ENCODE measurements around the gene MRNIP. TPM values are rescaled to one million over a fixed set of nuclear protein-coding genes. Genes with fewer than 3 reads are reported as not detected.

Gene MRNIP
- total RNA-seq, 2 experiments from 2014 or later, result 19.8 to 24.9 TPM

DNA sequence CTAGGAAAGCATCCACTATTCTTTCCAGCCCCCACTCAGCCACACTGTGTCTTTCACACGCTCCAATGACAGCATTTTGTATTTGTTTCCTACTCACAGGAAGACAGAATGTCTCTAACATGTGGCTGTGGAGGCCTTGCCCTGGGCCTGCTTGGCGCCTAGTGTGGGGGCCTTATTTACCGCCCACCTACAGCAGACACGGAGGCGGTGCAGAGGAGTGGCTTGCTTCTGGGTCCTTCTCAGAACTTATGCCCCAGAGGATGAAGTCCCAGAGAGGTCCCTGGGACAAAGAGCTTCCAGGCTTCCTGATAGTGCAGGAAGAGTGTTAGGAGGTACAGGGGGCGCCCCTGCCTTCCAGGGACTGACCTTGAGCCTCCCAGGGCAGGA lies 8.5 kb upstream of the MRNIP start:
- Mint-ChIP-seq H3K36me3 (peaks cover 21% of the 10 kb centered on the region), H3K9me3 (no peaks in the 10 kb centered on the region), H3K27me3 (no peaks in the 10 kb centered on the region), H3K4me3 (no peak overlapping the region), H3K4me1 (ENCODE audit: low read depth) (no peaks in the 10 kb centered on the region), H3K27ac (no peak overlapping the region)
- intact Hi-C loops (cut with micrococcal nuclease), result no loop called here
- DNase-seq, result no peak
- ChIA-PET CTCF (interaction anchor here (1.2 to 1.4 kb wide), 5 partner anchors 9 to 65 kb away, joined by 3 read pairs; partner anchors contain the start of gene MRNIP), POLR2A (no interaction called here)

DNA sequence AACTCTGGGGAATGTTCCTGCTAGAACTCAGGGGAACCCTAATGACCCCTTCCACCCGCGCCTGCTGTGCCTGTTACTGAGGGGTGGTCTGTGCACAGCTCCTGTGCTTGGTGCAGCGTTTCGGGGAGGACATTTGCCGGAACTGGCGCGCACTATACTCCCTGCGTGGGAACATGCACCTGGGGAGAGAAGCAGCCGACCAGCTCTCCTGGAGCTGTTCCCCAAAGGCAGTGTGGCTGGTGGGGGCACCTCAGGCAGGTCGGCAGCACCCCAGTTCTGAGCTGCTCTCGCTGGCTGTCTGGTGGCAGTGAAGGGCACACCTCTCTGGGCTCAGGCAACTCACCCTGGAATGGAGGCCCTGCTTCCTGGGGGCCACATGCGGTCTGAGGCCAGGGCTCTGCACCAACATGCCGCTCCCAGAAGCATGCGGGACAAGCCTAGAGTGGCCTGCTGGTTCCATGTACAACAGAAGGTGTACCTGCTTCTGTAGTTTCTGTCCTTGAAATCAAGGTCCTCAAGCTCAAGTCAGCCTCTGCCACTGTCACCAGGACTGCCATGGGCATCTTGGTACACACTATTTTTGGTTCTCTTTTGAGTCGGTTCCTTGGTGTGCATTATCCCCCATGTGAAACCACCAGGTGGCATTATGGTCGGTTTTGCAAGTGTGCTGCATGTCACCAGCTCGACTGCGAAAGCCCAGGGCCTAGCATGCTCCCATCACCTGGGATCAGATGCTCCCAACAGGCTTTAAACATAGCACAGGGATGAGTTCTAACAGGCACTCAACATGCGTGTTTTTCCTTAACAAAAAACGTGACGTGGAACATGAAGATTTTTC lies 7.8 kb upstream of the MRNIP start:
- H3K4me3 Mint-ChIP-seq, result no peak overlapping the region
- ChIA-PET CTCF (interaction anchor here (1.2 to 1.4 kb wide), 5 partner anchors 8 to 65 kb away, joined by 3 read pairs; partner anchors contain the start of gene MRNIP), POLR2A (no interaction called here)
- peak; percentile 44 for DNase-seq
- no peaks in the 10 kb centered on the region for H3K4me1 Mint-ChIP-seq (ENCODE audit: low read depth)
- intact Hi-C loops (cut with micrococcal nuclease), result loop anchor here (1.0 kb wide), 1 partner anchor 224 kb away; no protein-coding TSS in a partner anchor
- no peaks in the 10 kb centered on the region for H3K9me3 Mint-ChIP-seq
- peaks cover 21% of the 10 kb centered on the region for H3K36me3 Mint-ChIP-seq
- no peak overlapping the region for H3K27ac Mint-ChIP-seq
- no peaks in the 10 kb centered on the region for H3K27me3 Mint-ChIP-seq

DNA sequence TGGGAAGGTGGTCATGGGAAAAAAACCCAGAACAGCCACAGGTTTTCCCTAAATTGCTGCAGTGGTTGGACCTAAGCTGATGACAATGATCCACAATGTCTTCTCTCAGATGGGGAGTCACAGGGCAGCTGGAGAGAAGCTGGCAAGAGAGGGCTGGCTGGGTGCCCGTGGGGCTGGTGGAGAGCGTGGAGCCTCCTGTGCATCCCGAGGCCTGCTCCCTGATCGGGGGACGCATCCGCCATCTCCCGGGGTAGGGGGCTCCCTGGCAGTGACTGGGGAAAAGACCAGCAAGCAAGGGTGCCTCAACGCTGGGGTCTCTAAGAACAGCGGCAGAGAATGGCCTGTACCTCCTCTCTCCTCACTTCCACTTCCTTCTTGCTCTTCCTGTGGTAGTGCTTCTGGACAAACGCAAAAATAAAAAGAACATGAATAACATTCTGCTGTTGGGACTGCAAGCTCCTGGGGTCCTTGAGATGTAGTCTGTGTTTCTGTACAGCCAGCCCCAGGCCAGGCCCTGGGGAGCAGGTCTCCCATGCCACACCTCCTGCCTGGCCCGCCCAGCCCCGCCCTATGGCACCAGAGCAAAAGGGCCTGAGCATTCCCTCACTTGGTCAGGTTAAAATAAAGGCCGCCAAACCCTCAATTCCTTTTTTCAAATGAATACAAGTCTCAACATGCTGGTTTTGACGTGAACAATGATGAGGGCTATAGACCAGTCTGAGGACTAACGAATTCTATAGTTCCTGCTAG lies 7.0 kb upstream of the MRNIP start:
- no peak overlapping the region for H3K27ac Mint-ChIP-seq
- no peaks in the 10 kb centered on the region for H3K27me3 Mint-ChIP-seq
- DNase-seq, result no peak
- ChIA-PET POLR2A (no interaction called here), CTCF (interaction anchor here (1.2 to 1.3 kb wide), 2 partner anchors 18 to 64 kb away, joined by 3 read pairs; no protein-coding TSS in a partner anchor)
- H3K36me3 Mint-ChIP-seq, result peaks cover 15% of the 10 kb centered on the region
- intact Hi-C loops (cut with micrococcal nuclease), result loop anchor here (1.0 kb wide), 1 partner anchor 225 kb away; no protein-coding TSS in a partner anchor
- H3K4me3 Mint-ChIP-seq, result no peak overlapping the region
- H3K4me1 Mint-ChIP-seq (ENCODE audit: low read depth), result no peaks in the 10 kb centered on the region
- H3K9me3 Mint-ChIP-seq, result no peaks in the 10 kb centered on the region

DNA sequence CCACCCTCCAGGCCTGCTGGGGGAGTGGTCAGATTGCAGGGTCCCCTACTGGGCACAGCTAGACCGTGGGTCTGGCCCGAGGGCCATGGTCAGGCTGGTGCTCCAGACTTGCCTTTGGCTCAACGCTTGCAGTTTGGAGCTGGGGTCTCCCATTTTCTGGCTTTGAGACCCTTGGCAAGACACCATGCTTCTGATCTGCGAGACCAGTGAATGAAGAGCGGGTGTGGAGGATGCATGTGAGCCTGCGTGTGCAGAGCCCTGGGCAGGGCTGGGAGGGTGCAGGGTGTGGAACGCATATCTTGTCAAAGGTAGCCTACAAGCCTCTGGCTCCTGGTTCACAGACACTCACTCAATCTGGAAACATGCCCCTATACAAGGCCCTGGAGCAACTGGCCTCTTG lies 6.1 kb upstream of the MRNIP start:
- no peak overlapping the region for H3K27ac Mint-ChIP-seq
- peaks cover 7% of the 10 kb centered on the region for H3K4me1 Mint-ChIP-seq (ENCODE audit: low read depth)
- ChIA-PET POLR2A (no interaction called here), CTCF (interaction anchor here (0.6 to 0.7 kb wide), 3 partner anchors 14 to 101 kb away, joined by 3 read pairs; no protein-coding TSS in a partner anchor)
- H3K36me3 Mint-ChIP-seq, result peaks cover 14% of the 10 kb centered on the region
- H3K4me3 Mint-ChIP-seq, result no peak overlapping the region
- no peaks in the 10 kb centered on the region for H3K9me3 Mint-ChIP-seq
- no peak for DNase-seq
- no peaks in the 10 kb centered on the region for H3K27me3 Mint-ChIP-seq
- intact Hi-C loops (cut with micrococcal nuclease), result no loop called here

DNA sequence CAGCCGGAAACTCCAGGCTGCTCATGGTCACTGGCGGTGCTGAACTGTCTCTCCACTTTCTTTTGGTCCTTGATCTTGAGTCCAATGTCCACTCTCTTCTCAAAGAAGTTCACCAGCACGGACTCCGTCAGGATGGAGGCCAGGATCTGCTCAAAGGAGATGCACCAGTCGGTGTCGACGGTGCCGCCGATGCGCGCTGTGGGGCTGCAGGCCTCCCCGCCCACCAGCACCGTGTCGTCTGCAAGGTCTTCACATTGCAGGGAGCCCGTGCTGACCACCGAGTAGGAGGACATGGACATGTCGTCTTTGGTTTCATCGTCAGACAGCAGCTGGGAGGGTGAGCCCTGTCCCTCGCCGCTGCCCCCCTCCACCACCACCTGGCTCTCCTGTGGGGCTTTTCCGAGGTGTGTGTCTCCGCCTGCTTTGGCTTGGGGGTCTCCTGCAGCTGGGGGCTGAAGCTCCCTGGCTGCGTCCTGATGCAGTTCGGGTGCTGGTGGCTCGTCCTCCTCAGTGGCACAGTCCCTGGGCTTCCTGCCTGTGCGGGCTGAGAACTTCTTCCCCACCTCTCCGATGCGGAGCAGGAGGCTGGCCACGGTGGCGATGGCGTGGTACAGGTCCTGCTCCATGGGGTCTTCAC lies 5.0 kb upstream of the MRNIP start:
- Mint-ChIP-seq H3K36me3 (peaks cover 14% of the 10 kb centered on the region), H3K4me3 (no peak overlapping the region), H3K27me3 (no peaks in the 10 kb centered on the region), H3K4me1 (ENCODE audit: low read depth) (peaks cover 8% of the 10 kb centered on the region), H3K27ac (no peak overlapping the region), H3K9me3 (no peaks in the 10 kb centered on the region)
- DNase-seq, result no peak
- ChIA-PET POLR2A (no interaction called here), CTCF (no interaction called here)
- intact Hi-C loops (cut with micrococcal nuclease), result no loop called here

DNA sequence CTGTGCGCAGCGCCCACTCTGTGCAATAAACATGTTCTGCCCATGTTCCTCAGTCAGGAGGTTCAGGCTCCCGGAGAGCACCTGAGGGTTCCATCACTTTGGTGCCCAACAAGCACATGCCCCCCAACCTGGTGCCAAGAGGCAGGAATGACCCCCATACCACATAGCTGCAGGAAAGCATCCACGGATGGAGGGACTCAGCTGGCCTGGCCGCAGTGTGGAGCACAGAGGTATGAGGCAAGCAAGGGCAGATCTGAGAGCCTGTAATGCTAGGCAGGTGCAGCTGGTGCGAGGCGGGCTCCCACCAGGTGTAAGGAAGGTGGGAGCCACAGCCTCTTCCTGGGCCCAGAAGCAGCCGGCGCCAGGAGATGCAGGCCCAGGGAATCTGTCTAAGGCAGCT lies 4.3 kb upstream of the MRNIP start:
- Mint-ChIP-seq H3K27ac (no peak overlapping the region), H3K27me3 (no peaks in the 10 kb centered on the region), H3K4me1 (ENCODE audit: low read depth) (peaks cover 11% of the 10 kb centered on the region), H3K36me3 (peaks cover 11% of the 10 kb centered on the region), H3K9me3 (no peaks in the 10 kb centered on the region), H3K4me3 (no peak overlapping the region)
- CTCF ChIA-PET, result no interaction called here
- POLR2A ChIA-PET, result interaction anchor here (1.5 kb wide), 1 partner anchor 8 kb away, joined by 3 read pairs; no protein-coding TSS in a partner anchor
- intact Hi-C loops (cut with micrococcal nuclease), result no loop called here
- no peak for DNase-seq

DNA sequence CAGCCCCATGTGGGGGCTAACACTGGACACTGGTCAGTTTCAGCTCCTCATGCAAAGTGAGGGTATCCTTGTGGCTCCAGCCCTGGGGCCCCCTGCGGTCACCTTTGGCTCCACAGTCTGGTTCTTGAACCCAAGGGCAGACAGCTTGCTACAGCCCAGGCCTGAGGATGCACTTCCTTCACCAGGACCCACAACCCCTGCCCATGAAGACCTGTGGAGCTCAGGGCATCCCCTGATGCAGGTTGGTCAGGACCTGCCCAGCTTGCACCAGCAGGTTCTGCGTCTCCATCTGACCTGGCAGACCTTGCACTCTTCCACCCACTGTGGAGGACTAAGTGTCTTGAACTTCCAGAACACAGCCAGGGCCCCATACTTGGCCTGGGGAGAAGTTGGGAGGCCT lies 3.7 kb upstream of the MRNIP start:
- H3K36me3 Mint-ChIP-seq, result peaks cover 11% of the 10 kb centered on the region
- POLR2A ChIA-PET, result interaction anchor here (1.5 kb wide), 1 partner anchor 9 kb away, joined by 3 read pairs; no protein-coding TSS in a partner anchor
- peaks cover 15% of the 10 kb centered on the region for H3K4me1 Mint-ChIP-seq (ENCODE audit: low read depth)
- DNase-seq, result no peak
- no peak overlapping the region for H3K27ac Mint-ChIP-seq
- no peaks in the 10 kb centered on the region for H3K9me3 Mint-ChIP-seq
- intact Hi-C loops (cut with micrococcal nuclease), result no loop called here
- no peak overlapping the region for H3K4me3 Mint-ChIP-seq
- no peaks in the 10 kb centered on the region for H3K27me3 Mint-ChIP-seq
- CTCF ChIA-PET, result interaction anchor here (0.8 kb wide), 1 partner anchor 238 kb away, joined by 3 read pairs; no protein-coding TSS in a partner anchor

DNA sequence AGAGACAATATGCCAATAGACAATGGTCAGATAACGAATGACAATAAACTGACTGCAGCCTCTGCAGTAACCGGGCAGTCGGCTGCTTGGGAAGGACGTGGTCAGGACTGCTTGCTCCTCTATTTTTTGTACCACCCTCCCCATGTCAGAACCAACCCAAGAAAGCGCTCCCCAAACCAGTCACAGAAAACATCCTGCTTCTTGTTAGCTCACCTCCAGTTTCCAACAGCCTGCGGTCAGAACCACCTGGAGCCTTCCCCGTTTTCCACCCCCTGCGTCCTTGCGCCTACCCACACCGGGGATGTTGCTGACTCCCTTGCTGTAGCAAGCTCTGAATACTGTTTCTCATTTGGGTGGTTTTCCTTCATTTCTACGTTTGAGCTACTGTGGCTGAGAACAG lies 1.7 kb upstream of the MRNIP start:
- H3K4me3 Mint-ChIP-seq, result peak overlapping the region; percentile 43
- peaks cover 11% of the 10 kb centered on the region for H3K36me3 Mint-ChIP-seq
- no peaks in the 10 kb centered on the region for H3K9me3 Mint-ChIP-seq
- no peaks in the 10 kb centered on the region for H3K27me3 Mint-ChIP-seq
- ChIA-PET CTCF (interaction anchor here (1.8 kb wide), 1 partner anchor 58 kb away, joined by 5 read pairs; no protein-coding TSS in a partner anchor), POLR2A (no interaction called here)
- intact Hi-C loops (cut with micrococcal nuclease), result no loop called here
- DNase-seq, result no peak
- no peak overlapping the region for H3K27ac Mint-ChIP-seq
- H3K4me1 Mint-ChIP-seq (ENCODE audit: low read depth), result peaks cover 16% of the 10 kb centered on the region

DNA sequence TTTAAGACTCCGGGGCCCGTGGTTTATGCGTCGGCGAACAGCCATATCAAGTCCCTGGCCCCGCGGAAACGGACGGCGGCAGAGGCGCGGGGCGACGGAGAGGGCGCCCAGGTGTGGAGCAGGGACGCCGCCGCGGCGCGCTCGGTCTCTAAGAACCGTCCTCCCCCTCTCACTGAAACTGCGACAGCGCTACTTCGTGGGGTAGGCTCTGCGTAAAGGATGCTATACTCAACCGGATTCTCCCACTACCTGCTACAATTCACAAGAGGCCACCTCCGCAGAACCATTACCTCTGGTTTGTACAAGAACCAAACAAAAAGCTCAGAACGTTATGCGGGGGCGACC lies 404 bp downstream of the MRNIP start:
- DNase-seq, result peak; percentile 65
- H3K27ac Mint-ChIP-seq, result peak overlapping the region; percentile 61
- no peaks in the 10 kb centered on the region for H3K9me3 Mint-ChIP-seq
- peaks cover 9% of the 10 kb centered on the region for H3K36me3 Mint-ChIP-seq
- CTCF ChIA-PET, result interaction anchor here (0.8 to 3.1 kb wide), 4 partner anchors 9 to 95 kb away, joined by 3 to 16 read pairs (median 4); no protein-coding TSS in a partner anchor
- POLR2A ChIA-PET, result interaction anchor here (1.2 to 1.4 kb wide), 2 partner anchors 38 to 56 kb away, joined by 4 to 6 read pairs; partner anchors contain the start of gene SQSTM1
- intact Hi-C loops (cut with micrococcal nuclease), result loop anchor here (1.0 to 5.0 kb wide), 5 partner anchors 38 to 234 kb away; partner anchors contain the start of genes MAML1, SQSTM1 and TBC1D9B
- no peaks in the 10 kb centered on the region for H3K27me3 Mint-ChIP-seq
- peaks cover 16% of the 10 kb centered on the region for H3K4me1 Mint-ChIP-seq (ENCODE audit: low read depth)
- H3K4me3 Mint-ChIP-seq, result peak overlapping the region; percentile 79

DNA sequence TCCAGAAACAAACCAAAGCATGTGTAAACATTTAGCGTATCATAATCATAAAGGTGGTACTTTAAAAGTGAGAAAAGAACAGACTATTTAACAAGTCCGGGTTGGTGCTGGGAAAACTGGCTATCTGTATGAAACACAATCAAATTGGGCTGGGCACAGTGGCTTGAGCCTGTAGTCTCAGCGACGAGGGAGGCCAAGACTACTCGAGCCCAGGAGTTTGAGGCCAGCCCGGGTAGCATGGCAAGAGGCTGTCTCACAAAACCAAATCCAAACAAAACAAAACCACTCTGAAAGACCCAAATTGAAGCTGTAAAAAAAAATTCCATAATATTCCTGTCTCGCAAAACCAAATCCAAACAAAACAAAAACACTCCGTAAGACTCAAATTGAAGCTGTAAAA lies 4.3 kb downstream of the MRNIP start:
- Mint-ChIP-seq H3K27ac (no peak overlapping the region), H3K36me3 (peaks cover 19% of the 10 kb centered on the region), H3K9me3 (no peaks in the 10 kb centered on the region), H3K4me3 (no peak overlapping the region), H3K4me1 (ENCODE audit: low read depth) (peaks cover 8% of the 10 kb centered on the region), H3K27me3 (no peaks in the 10 kb centered on the region)
- ChIA-PET CTCF (interaction anchor here (0.6 kb wide), 1 partner anchor 157 kb away, joined by 3 read pairs; no protein-coding TSS in a partner anchor), POLR2A (no interaction called here)
- DNase-seq, result no peak
- intact Hi-C loops (cut with micrococcal nuclease), result no loop called here

DNA sequence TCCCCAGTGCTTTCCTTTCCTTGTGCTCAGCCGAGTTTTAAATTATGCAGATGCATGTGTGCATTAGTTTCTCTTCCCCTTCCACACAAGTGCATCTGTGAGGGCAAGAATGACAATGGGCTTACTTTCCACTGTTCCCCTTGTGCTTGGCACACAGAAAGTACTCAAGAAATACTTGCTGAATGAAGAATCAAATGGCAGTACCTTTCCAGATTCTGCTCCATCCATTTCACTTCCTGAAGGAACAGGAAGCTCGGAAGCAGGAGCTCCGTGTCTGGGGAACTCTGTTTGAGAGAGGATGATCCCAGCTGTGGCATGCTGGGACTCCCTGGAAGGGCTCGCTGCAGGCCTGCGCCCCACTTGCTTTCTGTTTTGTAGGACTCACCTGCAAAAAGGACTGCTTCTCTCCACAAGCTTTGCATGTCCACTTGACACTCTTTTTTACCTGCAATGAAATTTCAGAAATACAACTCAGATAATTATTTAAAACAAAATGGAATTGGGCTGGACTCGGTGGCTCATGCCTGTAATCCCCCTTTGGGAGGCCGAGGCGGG lies 5.5 kb downstream of the MRNIP start:
- H3K27ac Mint-ChIP-seq, result peak overlapping the region; percentile 3
- H3K4me3 Mint-ChIP-seq, result no peak overlapping the region
- no peak for DNase-seq
- ChIA-PET POLR2A (no interaction called here), CTCF (interaction anchor here (0.7 kb wide), 1 partner anchor 20 kb away, joined by 3 read pairs; no protein-coding TSS in a partner anchor)
- H3K27me3 Mint-ChIP-seq, result no peaks in the 10 kb centered on the region
- intact Hi-C loops (cut with micrococcal nuclease), result no loop called here
- H3K36me3 Mint-ChIP-seq, result peaks cover 20% of the 10 kb centered on the region
- H3K9me3 Mint-ChIP-seq, result no peaks in the 10 kb centered on the region
- H3K4me1 Mint-ChIP-seq (ENCODE audit: low read depth), result peaks cover 7% of the 10 kb centered on the region

All from activated CD4-positive, alpha-beta memory T cell treated with anti-CD3 and anti-CD28 coated beads for 36 hours (primary cell).